Medulla oblongata (tissue), 1 donor: ENCODE results near the gene MMS19.
"Not testable (repeated sequence)": the region's sequence is repeated elsewhere in the genome, so short reads cannot be mapped to it uniquely, and the experiment has no call there.

Experiments
- DNase-seq: peaks from one replicate; pipeline ENCODE4 v3.0.0-alpha.2; 2015; ENCODE audit errors: extremely low spot score

Gene MMS19

GRCh38 chr10:97498076-97498840, at the start of gene MMS19:
MMS19 (minus strand) TSS chr10:97498422; CDS start chr10:97498384, 38 bp downstream.
- peak; percentile 99 for DNase-seq

DNA sequence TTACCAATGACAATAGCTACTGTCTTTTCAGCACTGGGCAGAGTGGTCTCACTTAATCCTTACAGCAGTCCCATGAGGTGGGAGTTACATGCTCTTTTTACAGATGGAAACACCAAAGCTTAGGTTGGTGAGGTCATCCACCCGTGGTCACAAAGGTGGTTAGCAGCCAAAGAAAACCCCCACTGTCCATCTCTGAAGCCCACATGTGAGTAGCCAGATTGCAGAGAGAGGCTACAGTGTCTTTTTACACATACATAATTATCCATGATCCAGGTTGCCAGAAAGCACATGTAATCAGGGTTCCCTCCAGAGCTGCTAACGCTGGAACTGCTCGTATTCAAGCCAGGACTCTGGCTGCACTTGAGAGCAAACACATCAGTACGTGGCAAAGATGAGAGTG, 49.7 kb upstream of the MMS19 start:
- no peak for DNase-seq

DNA sequence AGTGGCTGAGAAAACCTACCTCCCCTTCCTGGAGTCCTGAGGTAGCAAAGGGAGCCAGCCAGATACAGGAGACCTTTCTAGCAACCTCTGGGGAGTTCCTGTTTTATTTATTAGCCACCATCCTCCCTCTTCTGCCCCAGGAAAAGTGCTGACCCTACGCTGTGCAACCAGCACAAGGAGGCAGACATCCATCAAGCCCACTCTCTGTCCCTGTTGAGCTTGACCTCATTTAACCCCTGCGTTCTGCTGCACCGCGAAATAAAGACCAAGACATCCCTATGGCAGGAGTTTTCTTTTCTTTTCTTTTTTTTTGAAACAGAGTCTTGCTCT, 49.0 kb upstream of the MMS19 start:
- peak; percentile 2 for DNase-seq

GRCh38 chr10:97546456-97547270, 48.4 kb upstream of the MMS19 start:
- peak; percentile 9 for DNase-seq

DNA sequence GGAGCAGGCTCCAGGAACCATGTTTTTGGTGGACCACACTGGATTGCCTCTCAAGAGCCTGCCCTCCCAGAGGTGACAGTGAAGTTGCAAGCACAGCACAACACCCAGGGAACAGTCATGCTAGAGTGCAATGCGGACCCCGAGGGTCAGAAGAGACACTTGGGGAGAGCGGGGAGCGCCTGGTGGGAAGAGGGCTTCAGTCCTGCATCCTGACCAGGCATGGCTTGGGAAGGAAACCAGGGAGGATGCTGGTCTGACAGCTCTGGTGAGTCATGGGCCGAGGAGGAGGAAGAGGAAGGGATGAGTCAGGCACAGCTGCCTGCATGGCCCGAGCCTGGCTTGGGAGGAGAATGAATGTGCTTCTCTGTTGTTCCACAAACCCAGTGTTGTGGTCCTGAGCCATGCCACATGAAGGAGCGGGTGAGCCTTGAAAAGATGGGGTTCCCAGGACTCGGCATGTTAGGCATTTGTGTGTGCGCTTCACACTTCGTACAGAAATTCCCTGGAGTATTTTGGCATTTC, 44.9 kb upstream of the MMS19 start:
- DNase-seq, result peak; percentile 91

GRCh38 chr10:97542169-97543024, 44.2 kb upstream of the MMS19 start:
- DNase-seq, result peak; percentile 77

DNA sequence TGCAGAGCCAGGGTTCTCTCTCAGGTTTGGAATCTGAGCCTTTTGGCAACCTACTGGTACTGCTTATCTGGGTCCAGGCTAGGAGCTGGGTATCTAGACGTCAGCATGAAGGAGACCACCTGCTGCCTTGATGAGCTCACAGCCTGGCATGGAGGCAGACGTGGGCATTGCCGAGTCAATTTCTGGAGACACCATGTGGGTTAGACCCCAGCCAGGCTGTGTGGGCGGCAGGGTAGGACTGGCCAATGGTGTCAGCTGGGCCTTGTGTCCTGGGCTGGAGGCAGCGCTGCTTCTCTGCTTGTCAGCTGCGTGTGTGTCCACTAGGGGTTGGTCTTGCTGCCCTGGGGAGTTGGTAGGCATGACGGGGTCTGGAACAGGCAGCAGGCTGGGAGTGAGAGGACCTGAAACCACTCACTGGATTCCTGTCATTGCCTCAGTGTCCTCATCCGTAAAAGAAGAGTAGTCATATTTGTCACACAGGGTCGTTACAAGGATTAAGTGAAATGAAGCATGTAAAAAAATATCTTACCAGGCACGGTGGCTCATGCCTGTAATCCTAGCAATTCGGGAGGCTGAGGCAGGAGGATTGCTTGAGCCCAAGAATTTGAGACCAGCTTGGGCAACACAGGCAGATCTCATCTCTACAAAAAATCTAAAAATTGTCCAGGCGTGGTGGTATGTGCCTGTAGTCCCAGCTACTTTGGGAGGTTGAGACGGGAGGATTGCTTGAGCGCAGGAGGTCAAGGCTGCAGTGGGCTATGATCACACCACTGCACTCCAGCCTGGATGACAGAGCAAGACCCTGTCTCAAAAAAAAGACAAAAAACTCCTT, 42.7 kb upstream of the MMS19 start:
- no peak for DNase-seq

DNA sequence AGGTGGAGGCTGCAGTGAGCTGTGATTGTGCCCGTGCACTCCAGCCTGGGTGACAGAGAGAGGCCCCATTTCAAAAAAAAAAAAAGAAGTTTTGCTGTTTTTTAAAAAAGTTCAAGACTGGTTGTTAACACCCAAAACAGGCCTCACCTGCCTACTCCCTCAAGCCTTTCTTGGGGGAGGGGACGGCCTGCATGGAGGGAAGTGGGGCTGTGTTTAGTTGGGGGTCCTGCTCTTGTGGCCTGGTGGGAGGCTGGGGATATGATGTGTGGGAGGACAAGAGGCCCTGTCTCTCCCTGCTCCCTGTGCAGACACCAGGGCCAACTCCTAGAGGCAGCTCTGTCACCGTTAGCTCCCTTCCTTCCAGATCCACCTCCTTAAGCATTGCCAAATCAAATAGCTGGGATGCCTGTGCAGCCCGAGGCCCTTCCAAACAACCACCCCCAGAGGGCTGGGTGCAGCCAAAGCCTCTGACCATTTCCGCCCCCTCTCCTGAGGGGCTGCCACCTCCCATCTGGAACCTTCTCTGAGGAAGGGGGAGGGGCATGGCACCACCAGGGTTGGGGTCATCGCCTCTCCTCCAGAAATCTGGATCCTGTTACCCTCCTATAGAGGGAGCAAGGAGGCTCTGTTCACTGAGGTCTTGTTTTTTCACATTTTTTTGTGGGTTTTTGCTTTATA, 41.4 kb upstream of the MMS19 start:
- no peak for DNase-seq

DNA sequence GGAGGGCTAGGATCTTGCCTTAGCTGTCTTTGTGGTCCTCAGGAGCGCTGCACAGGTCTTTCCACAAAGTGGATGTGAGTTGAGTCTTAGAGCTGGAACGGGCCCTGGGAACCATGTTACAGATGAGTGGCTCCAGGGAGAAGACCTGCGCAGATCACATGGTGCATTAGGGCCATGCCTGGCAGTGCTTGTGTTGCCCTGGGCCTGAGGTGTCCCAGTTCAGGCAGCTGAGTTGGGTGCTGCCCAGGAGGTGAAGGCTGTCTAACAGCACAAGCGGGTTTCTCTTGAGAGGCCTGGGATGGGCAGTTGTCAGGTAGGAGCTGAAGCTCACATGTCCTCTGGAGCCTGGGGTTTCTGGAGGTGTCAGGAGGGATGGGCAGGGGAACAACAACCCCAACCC, 40.6 kb upstream of the MMS19 start:
- DNase-seq, result no peak

GRCh38 chr10:97538411-97538810, 40.2 kb upstream of the MMS19 start:
- DNase-seq, result no peak

DNA sequence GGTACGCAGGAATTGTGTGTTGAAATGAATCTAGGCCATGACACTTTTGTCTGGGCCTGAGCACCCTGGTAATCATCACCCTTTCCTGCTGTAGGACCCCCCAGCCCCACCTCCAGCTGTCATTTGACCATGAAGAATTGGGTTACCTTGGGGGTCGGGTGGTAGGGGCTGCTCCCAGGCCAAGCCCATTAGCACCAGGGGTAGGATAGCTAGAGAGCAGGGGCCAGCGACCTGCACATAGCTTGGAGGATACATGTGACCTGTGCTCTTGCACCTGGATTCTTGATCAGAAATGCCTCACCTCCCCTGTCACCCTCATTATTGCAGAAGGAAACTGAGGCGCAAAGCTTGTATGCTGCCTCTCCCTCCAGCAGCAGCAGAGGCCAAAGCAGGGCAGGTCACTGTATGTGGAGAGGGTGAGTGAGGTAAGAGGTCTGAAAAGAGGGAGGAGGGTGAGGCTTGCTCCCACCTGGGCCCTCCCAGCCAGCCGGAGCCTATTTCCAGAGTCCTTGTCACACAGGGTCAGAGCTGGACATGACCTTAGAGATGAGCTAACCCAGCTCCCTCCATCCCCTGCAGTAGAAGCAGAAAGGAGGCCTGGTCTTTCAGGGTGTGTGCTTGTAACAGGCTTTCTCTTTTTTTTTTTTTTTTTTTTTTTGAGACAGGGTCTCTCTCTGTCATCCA, 39.1 kb upstream of the MMS19 start:
- DNase-seq, result no peak

GRCh38 chr10:97534746-97535367, 36.6 kb upstream of the MMS19 start:
- DNase-seq, result peak; percentile 86

DNA sequence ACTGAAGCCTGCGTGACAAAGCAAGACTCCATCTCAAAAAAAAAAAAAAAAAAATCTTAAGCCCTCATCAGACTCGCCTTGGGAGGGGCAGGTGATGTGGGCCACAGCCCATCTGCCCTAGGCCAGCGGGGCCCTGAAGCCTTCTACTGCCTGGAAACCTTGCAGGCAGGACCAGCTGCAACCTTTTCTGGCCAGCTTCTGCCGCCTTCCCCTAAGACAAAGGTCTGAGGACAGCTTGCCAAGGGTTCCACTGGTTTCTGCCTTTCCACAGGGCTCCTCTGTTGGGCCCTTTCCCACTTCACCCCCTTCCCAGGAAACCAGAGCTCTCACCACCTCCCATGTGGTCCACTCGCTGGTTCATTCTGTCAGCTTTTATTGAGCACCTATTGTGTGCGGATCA, 35.7 kb upstream of the MMS19 start:
- peak; percentile 63 for DNase-seq

- peak; percentile 71 for DNase-seq
These were observed 34.9 kb upstream of the MMS19 start for GRCh38 chr10:97532935-97533671.

DNA sequence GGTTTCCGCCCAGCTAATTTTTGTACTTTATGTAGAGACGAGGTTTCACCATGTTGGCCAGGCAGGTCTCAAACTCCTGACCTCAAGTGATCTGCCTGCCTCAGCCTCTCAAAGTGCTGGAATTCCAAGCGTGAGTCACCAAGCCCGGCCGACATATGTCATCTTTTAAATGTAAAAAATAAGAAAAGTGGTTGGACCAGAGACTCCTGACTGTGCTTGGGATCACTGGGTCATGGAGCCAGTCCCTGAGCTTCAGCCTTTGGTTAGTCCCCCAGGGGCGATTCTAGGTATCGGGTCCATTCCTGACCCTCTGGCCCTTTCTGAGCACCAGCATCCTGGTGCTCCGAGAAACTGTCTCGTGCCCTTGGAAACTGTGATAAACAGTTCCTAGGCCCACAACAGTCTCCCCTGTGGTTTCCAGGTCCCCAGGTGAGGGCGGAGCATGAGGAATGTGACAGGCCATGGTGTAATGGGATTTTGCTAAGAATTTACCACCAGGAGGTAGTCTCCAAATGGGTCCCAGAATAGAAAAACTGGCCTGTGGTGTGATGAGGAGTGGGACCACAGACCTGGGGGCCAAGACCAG, 33.3 kb upstream of the MMS19 start:
- DNase-seq, result no peak

GRCh38 chr10:97529685-97530465, 31.7 kb upstream of the MMS19 start:
- DNase-seq, result no peak

- not testable (repeated sequence) for DNase-seq
These were observed 30.7 kb upstream of the MMS19 start for GRCh38 chr10:97528876-97529275.
